Activated CD4-positive, alpha-beta T cell treated with anti-CD3 and anti-CD28 coated beads for 36 hours (primary cell): ENCODE measurements around the gene KCNJ5. TPM values are rescaled to one million over a fixed set of nuclear protein-coding genes. Genes with fewer than 3 reads are reported as not detected.

Experiments
- ATAC-seq: fragments of 200-7000 bp; cut with Tn5 transposase; one replicate; pipeline ENCODE4 v1.10.0; 2021; ENCODE audit warnings: mild to moderate bottlenecking, moderate library complexity
- CTCF ChIA-PET: fragments of 350-600 bp; sonication (Branson Sonifier 250); formaldehyde crosslinking; loops from one replicate; lab custom pipeline; 2021; ENCODE audit warnings: antibody characterized with exemption; lab: Charles Lee
- POLR2A ChIA-PET: fragments of 350-600 bp; sonication (Branson Sonifier 250); formaldehyde crosslinking; loops from one replicate; lab custom pipeline; 2021; ENCODE audit warnings: antibody characterized with exemption, inconsistent platforms; lab: Charles Lee
- DNase-seq: peaks from one replicate; pipeline ENCODE4 v3.0.0-alpha.2; 2020
- H3K27ac Mint-ChIP-seq: one replicate; pipeline ENCODE4 v1.8.0; 2021; ENCODE audit warnings: mixed read lengths
- H3K27me3 Mint-ChIP-seq: one replicate; pipeline ENCODE4 v1.8.0; 2021; ENCODE audit warnings: mixed read lengths
- H3K36me3 Mint-ChIP-seq: one replicate; pipeline ENCODE4 v1.8.0; 2021; ENCODE audit warnings: low read depth, mixed read lengths
- H3K4me1 Mint-ChIP-seq: one replicate; pipeline ENCODE4 v1.8.0; 2021; ENCODE audit warnings: mixed read lengths
- H3K4me3 Mint-ChIP-seq: one replicate; pipeline ENCODE4 v1.8.0; 2021; ENCODE audit warnings: mild to moderate bottlenecking, moderate library complexity, mixed read lengths
- H3K9me3 Mint-ChIP-seq: one replicate; pipeline ENCODE4 v1.8.0; 2021; ENCODE audit warnings: low read depth, mixed read lengths
- intact Hi-C, 2 experiments: fragments of 100-400 bp; cut with DNase I in 1 of 2; cut with micrococcal nuclease in 1 of 2; formaldehyde crosslinking; loops; one replicate each; pipeline versions ENCODE4 v1.14.2 to v1.15.1; 2022 to 2024; cut with DNase I, micrococcal nuclease
- total RNA-seq, 2 experiments: library from RNA; stranded (reverse); gene quantifications; one replicate each; pipeline ENCODE4 v1.2.3, GENCODE V29; 2021

Gene KCNJ5
- total RNA-seq, 2 experiments from 2014 or later: not detected

GRCh38 chr11:128941573-128942271 lies 50.6 kb downstream of the KCNJ5 start:
- H3K27ac Mint-ChIP-seq: no peak overlapping the region
- H3K4me3 Mint-ChIP-seq: no peak overlapping the region
- ATAC-seq (no peak), DNase-seq (no peak)
- H3K36me3 Mint-ChIP-seq: no peaks in the 10 kb centered on the region
- H3K4me1 Mint-ChIP-seq: no peaks in the 10 kb centered on the region
- intact Hi-C loops: no loop called here
- ChIA-PET POLR2A (no interaction called here), CTCF (interaction anchor here (0.6 to 2.4 kb wide), 2 partner anchors 15 to 19 kb away, joined by 3 to 6 read pairs; no protein-coding TSS in a partner anchor)
- H3K27me3 Mint-ChIP-seq: peaks cover 2% of the 10 kb centered on the region
- no peaks in the 10 kb centered on the region for H3K9me3 Mint-ChIP-seq

GRCh38 chr11:128942272-128942612 lies 51.1 kb downstream of the KCNJ5 start:
- no peaks in the 10 kb centered on the region for H3K4me1 Mint-ChIP-seq
- no peak overlapping the region for H3K27ac Mint-ChIP-seq
- DNase-seq (no peak), ATAC-seq (no peak)
- H3K36me3 Mint-ChIP-seq: no peaks in the 10 kb centered on the region
- H3K9me3 Mint-ChIP-seq: no peaks in the 10 kb centered on the region
- intact Hi-C loops: no loop called here
- H3K4me3 Mint-ChIP-seq: no peak overlapping the region
- ChIA-PET CTCF (interaction anchor here (0.6 to 2.4 kb wide), 2 partner anchors 14 to 18 kb away, joined by 3 to 6 read pairs; no protein-coding TSS in a partner anchor), POLR2A (no interaction called here)
- peaks cover 2% of the 10 kb centered on the region for H3K27me3 Mint-ChIP-seq

GRCh38 chr11:128942817-128943427 lies 51.8 kb downstream of the KCNJ5 start, which contains the start of gene TP53AIP1:
TSS of gene TP53AIP1 (minus strand) at chr11:128942871. CDS start at chr11:128937818, 5,053 bp downstream.
- intact Hi-C loops: no loop called here
- no peak for DNase-seq
- Mint-ChIP-seq H3K27ac (no peak within 1 kb of the TSS), H3K4me1 (no peaks in the 10 kb centered on the region), H3K4me3 (no peak within 1 kb of the TSS), H3K9me3 (no peaks in the 10 kb centered on the region), H3K27me3 (peaks cover 2% of the 10 kb centered on the region), H3K36me3 (no peaks in the 10 kb centered on the region)
- CTCF ChIA-PET: interaction anchor here (1.0 to 1.2 kb wide), 2 partner anchors 12 to 55 kb away, joined by 3 read pairs; no protein-coding TSS in a partner anchor
- no peak for ATAC-seq
- POLR2A ChIA-PET: no interaction called here

DNA sequence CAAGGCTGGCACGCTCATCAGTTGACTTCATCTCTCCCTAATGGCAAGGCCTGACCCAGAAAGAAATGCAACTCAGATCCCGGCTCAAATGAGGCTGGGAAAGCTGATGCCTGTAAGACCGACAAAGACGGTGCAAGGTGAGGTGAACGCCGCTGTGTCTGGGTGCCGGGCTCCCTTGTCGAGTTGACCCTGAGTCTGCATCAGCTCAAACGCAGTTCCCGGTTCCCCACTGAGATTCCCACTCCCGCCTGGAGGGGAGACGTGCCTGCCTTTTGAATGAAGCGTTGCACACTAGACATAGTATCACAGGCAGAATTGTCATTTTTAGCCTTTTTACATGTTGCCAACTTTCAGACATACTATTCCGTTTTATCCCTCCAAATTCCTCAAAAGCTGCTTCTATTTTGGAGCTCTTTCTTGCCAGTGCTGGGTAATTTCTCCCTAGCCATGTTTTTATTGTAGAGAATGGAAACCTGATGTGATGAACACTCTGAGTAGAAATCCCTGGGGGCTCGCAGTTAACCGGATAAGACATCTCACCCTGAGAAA lies 52.3 kb downstream of the KCNJ5 start:
- H3K9me3 Mint-ChIP-seq: no peaks in the 10 kb centered on the region
- ChIA-PET POLR2A (no interaction called here), CTCF (interaction anchor here (1.0 to 1.2 kb wide), 2 partner anchors 12 to 55 kb away, joined by 3 read pairs; no protein-coding TSS in a partner anchor)
- intact Hi-C loops: no loop called here
- DNase-seq (no peak), ATAC-seq (no peak)
- peaks cover 2% of the 10 kb centered on the region for H3K27me3 Mint-ChIP-seq
- no peak overlapping the region for H3K27ac Mint-ChIP-seq
- no peak overlapping the region for H3K4me3 Mint-ChIP-seq
- H3K36me3 Mint-ChIP-seq: no peaks in the 10 kb centered on the region
- H3K4me1 Mint-ChIP-seq: no peaks in the 10 kb centered on the region

- intact Hi-C loops: loop anchor here in 1 of 2 experiments (1.0 kb wide), 1 partner anchor 28 kb away; no protein-coding TSS in a partner anchor
- H3K27ac Mint-ChIP-seq: no peak overlapping the region
- H3K36me3 Mint-ChIP-seq: no peaks in the 10 kb centered on the region
- H3K4me3 Mint-ChIP-seq: no peak overlapping the region
- peaks cover 5% of the 10 kb centered on the region for H3K27me3 Mint-ChIP-seq
- no peak for DNase-seq
- H3K9me3 Mint-ChIP-seq: no peaks in the 10 kb centered on the region
- CTCF ChIA-PET: interaction anchor here (2.2 to 3.5 kb wide), 2 partner anchors 10 to 62 kb away, joined by 11 to 36 read pairs; no protein-coding TSS in a partner anchor
- H3K4me1 Mint-ChIP-seq: no peaks in the 10 kb centered on the region
- no peak for ATAC-seq
- POLR2A ChIA-PET: no interaction called here
These were observed 55.5 kb downstream of the KCNJ5 start for GRCh38 chr11:128946648-128947047.

GRCh38 chr11:128947773-128948172 lies 56.6 kb downstream of the KCNJ5 start:
- POLR2A ChIA-PET: no interaction called here
- ATAC-seq: no peak
- no peak overlapping the region for H3K4me3 Mint-ChIP-seq
- CTCF ChIA-PET: interaction anchor here (0.7 to 3.5 kb wide), 5 partner anchors 8 to 63 kb away, joined by 3 to 36 read pairs (median 7); no protein-coding TSS in a partner anchor
- no peak for DNase-seq
- intact Hi-C loops: no loop called here
- H3K27ac Mint-ChIP-seq: no peak overlapping the region
- H3K9me3 Mint-ChIP-seq: no peaks in the 10 kb centered on the region
- H3K27me3 Mint-ChIP-seq: peaks cover 5% of the 10 kb centered on the region
- no peaks in the 10 kb centered on the region for H3K4me1 Mint-ChIP-seq
- H3K36me3 Mint-ChIP-seq: no peaks in the 10 kb centered on the region

- no peaks in the 10 kb centered on the region for H3K4me1 Mint-ChIP-seq
- H3K27me3 Mint-ChIP-seq: peaks cover 5% of the 10 kb centered on the region
- H3K4me3 Mint-ChIP-seq: no peak overlapping the region
- ATAC-seq (no peak), DNase-seq (no peak)
- POLR2A ChIA-PET: no interaction called here
- intact Hi-C loops: no loop called here
- no peak overlapping the region for H3K27ac Mint-ChIP-seq
- H3K9me3 Mint-ChIP-seq: no peaks in the 10 kb centered on the region
- CTCF ChIA-PET: interaction anchor here (0.7 to 3.5 kb wide), 4 partner anchors 11 to 64 kb away, joined by 3 to 36 read pairs (median 6); no protein-coding TSS in a partner anchor
- no peaks in the 10 kb centered on the region for H3K36me3 Mint-ChIP-seq
These were observed 57.4 kb downstream of the KCNJ5 start for GRCh38 chr11:128948583-128948982.

DNA sequence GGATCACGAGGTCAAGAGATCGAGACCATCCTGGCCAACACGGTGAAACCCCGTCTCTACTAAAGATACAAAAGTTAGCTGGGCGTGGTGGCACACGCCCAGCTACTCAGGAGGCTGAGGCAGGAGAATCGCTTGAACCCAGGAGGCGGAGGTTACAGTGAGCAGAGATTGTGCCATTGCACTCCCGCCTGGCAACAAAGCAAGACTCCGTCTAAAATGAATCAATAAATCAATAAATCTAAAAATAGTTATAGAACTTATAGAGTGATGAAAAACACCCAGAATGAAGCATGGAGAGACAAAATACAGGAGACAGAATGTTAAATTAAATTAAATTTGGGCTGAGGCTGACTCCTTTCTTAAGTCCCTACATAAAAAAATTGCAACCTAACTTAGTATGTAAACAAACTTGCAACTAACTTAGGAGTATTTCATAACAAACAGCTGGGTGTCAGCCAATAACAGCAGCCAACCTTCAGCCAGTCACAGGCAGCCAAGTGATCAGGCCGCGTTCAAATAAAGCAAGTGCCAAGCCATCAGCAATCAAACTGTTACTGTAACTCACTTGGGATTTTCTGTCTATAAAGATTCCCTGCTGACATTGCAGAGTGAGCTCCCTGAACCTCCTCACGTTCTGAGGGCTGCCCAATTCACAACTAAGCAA lies 58.8 kb downstream of the KCNJ5 start:
- no peaks in the 10 kb centered on the region for H3K9me3 Mint-ChIP-seq
- H3K4me1 Mint-ChIP-seq: no peaks in the 10 kb centered on the region
- no peaks in the 10 kb centered on the region for H3K36me3 Mint-ChIP-seq
- H3K27me3 Mint-ChIP-seq: peaks cover 4% of the 10 kb centered on the region
- no peak for ATAC-seq
- intact Hi-C loops: no loop called here
- H3K27ac Mint-ChIP-seq: no peak overlapping the region
- CTCF ChIA-PET: interaction anchor here (1.2 to 3.5 kb wide), 3 partner anchors 10 to 65 kb away, joined by 3 to 36 read pairs (median 8); no protein-coding TSS in a partner anchor
- no peak overlapping the region for H3K4me3 Mint-ChIP-seq
- no peak for DNase-seq
- POLR2A ChIA-PET: no interaction called here

DNA sequence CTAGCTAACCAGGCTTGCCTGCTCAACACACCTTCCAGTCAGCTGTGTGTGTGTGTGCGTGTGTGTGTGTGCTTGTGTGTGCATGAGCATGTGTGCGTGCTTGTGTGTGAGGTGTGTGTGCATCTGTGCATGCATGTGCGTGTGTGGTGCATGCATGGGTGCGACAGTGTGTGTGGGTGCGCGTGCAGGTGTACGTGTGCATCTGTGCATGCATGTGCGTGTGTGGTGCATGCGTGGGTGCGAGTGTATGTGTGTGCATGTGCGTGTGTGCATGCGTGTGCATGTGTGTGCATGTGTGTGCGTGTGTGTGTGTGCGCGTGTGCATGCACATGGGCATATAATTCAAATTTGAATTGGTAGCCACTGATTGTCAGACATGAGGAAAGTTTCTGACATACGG lies 62.0 kb downstream of the KCNJ5 start:
- Mint-ChIP-seq H3K4me3 (no peak overlapping the region), H3K9me3 (no peaks in the 10 kb centered on the region), H3K27ac (no peak overlapping the region), H3K36me3 (no peaks in the 10 kb centered on the region), H3K4me1 (peaks cover 2% of the 10 kb centered on the region), H3K27me3 (peaks cover 4% of the 10 kb centered on the region)
- no peak for ATAC-seq
- POLR2A ChIA-PET: no interaction called here
- CTCF ChIA-PET: interaction anchor here (7.8 kb wide), 1 partner anchor 67 kb away, joined by 162 read pairs; no protein-coding TSS in a partner anchor
- intact Hi-C loops: no loop called here
- DNase-seq: no peak

DNA sequence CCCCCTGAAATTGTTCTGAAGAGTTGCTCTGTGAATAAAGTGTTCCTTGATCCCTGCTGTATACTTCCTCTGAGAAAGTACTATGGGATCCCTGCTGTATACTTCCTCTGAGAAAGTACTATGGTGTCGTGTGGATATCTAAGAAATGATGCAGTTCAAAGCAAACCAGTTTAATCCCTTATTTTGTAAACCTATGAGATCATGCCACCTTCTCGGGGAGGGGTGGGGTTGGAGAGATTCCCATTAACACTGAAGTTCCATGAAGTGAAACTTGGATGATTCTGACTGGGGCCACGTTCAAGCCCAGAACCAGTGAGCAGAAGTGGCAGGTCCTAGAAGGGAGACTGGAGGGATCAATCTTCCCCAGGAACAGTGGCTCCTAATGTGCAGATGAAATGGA lies 64.5 kb downstream of the KCNJ5 start:
- no peak for DNase-seq
- peaks cover 2% of the 10 kb centered on the region for H3K27me3 Mint-ChIP-seq
- POLR2A ChIA-PET: no interaction called here

More for the DNA sequence above, 64.5 kb downstream of the KCNJ5 start:
- H3K4me1 Mint-ChIP-seq: peaks cover 2% of the 10 kb centered on the region
- no peaks in the 10 kb centered on the region for H3K9me3 Mint-ChIP-seq
- intact Hi-C loops: loop anchor here (1.0 kb wide), 2 partner anchors 71 to 798 kb away; no protein-coding TSS in a partner anchor
- no peak overlapping the region for H3K27ac Mint-ChIP-seq
- no peaks in the 10 kb centered on the region for H3K36me3 Mint-ChIP-seq
- H3K4me3 Mint-ChIP-seq: no peak overlapping the region
- ATAC-seq: no peak
- CTCF ChIA-PET: interaction anchor here (0.7 to 7.8 kb wide), 20 partner anchors 8 to 923 kb away, joined by 3 to 162 read pairs (median 5); no protein-coding TSS in a partner anchor
